Renal cortical epithelial cell (primary cell): ENCODE data around the gene LHPP. TPM values are rescaled to one million over a fixed set of nuclear protein-coding genes. Genes with fewer than 3 reads are reported as not detected.

Source experiments
- DNase-seq: peaks from one replicate; pipeline ENCODE4 v3.0.0-alpha.2; 2011; ENCODE audit warnings: low read depth
- total RNA-seq: library from RNA; depleted of rRNA; stranded (reverse); fragments of >200 nt; gene quantifications from 2 replicates; pipeline ENCODE4 v1.2.3, GENCODE V29; 2014

Gene LHPP
- total RNA-seq, 1 donor from 2014 or later, result 18.1 TPM

- DNase-seq, result no peak
Observed at GRCh38 chr10:124624006-124624405, 162.4 kb downstream of the LHPP start.

GRCh38 chr10:124624466-124624865, 162.8 kb downstream of the LHPP start:
- no peak for DNase-seq

- DNase-seq, result no peak
Observed at GRCh38 chr10:124624895-124625294, 163.3 kb downstream of the LHPP start.

- no peak for DNase-seq
Observed at GRCh38 chr10:124625831-124626238, 164.2 kb downstream of the LHPP start.

GRCh38 chr10:124626759-124627380, 165.2 kb downstream of the LHPP start:
- no peak for DNase-seq

GRCh38 chr10:124627866-124628675, 166.4 kb downstream of the LHPP start:
- no peak for DNase-seq

- DNase-seq, result no peak
Observed at GRCh38 chr10:124628676-124629021, 167.0 kb downstream of the LHPP start.

GRCh38 chr10:124629415-124629814, 167.8 kb downstream of the LHPP start:
- no peak for DNase-seq

- DNase-seq, result no peak
Observed at GRCh38 chr10:124629842-124630241, 168.2 kb downstream of the LHPP start.

GRCh38 chr10:124630551-124630950, 168.9 kb downstream of the LHPP start:
- no peak for DNase-seq

GRCh38 chr10:124632064-124632531, 170.5 kb downstream of the LHPP start:
- no peak for DNase-seq

GRCh38 chr10:124632566-124632965, 170.9 kb downstream of the LHPP start:
- DNase-seq, result no peak

GRCh38 chr10:124636271-124636995, 174.8 kb downstream of the LHPP start:
- DNase-seq, result no peak

- DNase-seq, result no peak
Observed at GRCh38 chr10:124637091-124637700, 175.6 kb downstream of the LHPP start.

GRCh38 chr10:124637746-124638145, 176.1 kb downstream of the LHPP start:
- DNase-seq, result no peak

- no peak for DNase-seq
Observed at GRCh38 chr10:124639206-124639605, 177.6 kb downstream of the LHPP start.

- no peak for DNase-seq
Observed at GRCh38 chr10:124639646-124640045, 178.0 kb downstream of the LHPP start.

GRCh38 chr10:124640056-124640455, 178.4 kb downstream of the LHPP start:
- no peak for DNase-seq

- DNase-seq, result no peak
Observed at GRCh38 chr10:124640538-124641231, 179.1 kb downstream of the LHPP start.

GRCh38 chr10:124641282-124642087, 179.9 kb downstream of the LHPP start:
- DNase-seq, result no peak
